Measurements from ENCODE around the gene ADAD2. TPM values are rescaled to one million over a fixed set of nuclear protein-coding genes. Genes with fewer than 3 reads are reported as not detected.

ADAD2 gene
- total RNA-seq, 2 donors from 2014 or later = not detected

GRCh38 chr16:84220851-84221250, 29.9 kb downstream of the ADAD2 start:
- WGBS, 2 experiments (ENCODE audit: insufficient coverage in 1 of 2, insufficient read length in 1 of 2) = 81 to 100% methylated on average over 1 of the region's 1 CpG
- H3K27ac Mint-ChIP-seq = no peak overlapping the region
- Histone ChIP-seq H3K27me3 (ENCODE audit: control insufficient read depth, insufficient read depth, low read length, poor library complexity, severe bottlenecking) (no peaks in the 10 kb centered on the region), H3K9ac (ENCODE audit: extremely low read depth, low read length, poor library complexity, severe bottlenecking) (no peak overlapping the region), H3K4me3 (ENCODE audit: low read length) (no peak overlapping the region), H3K9me3 (ENCODE audit: control insufficient read depth, low read length) (no peaks in the 10 kb centered on the region), H3K36me3 (ENCODE audit: control insufficient read depth, insufficient read depth, low read length) (no peaks in the 10 kb centered on the region), H3K4me1 (ENCODE audit: control insufficient read depth, insufficient read depth, low read length) (no peaks in the 10 kb centered on the region), H3K27ac (ENCODE audit: low read depth, low read length) (no peak overlapping the region)
- no peaks in the 10 kb centered on the region for H3K36me3 Mint-ChIP-seq (ENCODE audit: low read depth)
- no peak for TF ChIP-seq CTCF (conservative IDR thresholded peaks at IDR 0.05)
- H3K27me3 Mint-ChIP-seq (ENCODE audit: insufficient read depth) = no peaks in the 10 kb centered on the region
- peaks cover 16% of the 10 kb centered on the region for H3K4me1 Mint-ChIP-seq
- no peak overlapping the region for H3K4me3 Mint-ChIP-seq
- no peak for DNase-seq
- no peaks in the 10 kb centered on the region for H3K9me3 Mint-ChIP-seq

GRCh38 chr16:84223456-84223855, 32.5 kb downstream of the ADAD2 start:
- H3K9ac ChIP-seq (ENCODE audit: extremely low read depth, low read length, poor library complexity, severe bottlenecking) = no peak overlapping the region
- DNase-seq = no peak
- H3K9me3 Mint-ChIP-seq = no peaks in the 10 kb centered on the region
- no peak overlapping the region for H3K4me3 ChIP-seq (ENCODE audit: low read length)
- H3K4me1 Mint-ChIP-seq = peaks cover 10% of the 10 kb centered on the region
- H3K9me3 ChIP-seq (ENCODE audit: control insufficient read depth, low read length) = no peaks in the 10 kb centered on the region
- H3K36me3 ChIP-seq (ENCODE audit: control insufficient read depth, insufficient read depth, low read length) = no peaks in the 10 kb centered on the region
- 84 to 87% methylated on average over 3 to 4 of the region's 4 CpGs for WGBS, 2 experiments (ENCODE audit: insufficient coverage in 1 of 2, insufficient read length in 1 of 2)
- H3K27ac Mint-ChIP-seq = no peak overlapping the region
- H3K27me3 ChIP-seq (ENCODE audit: control insufficient read depth, insufficient read depth, low read length, poor library complexity, severe bottlenecking) = no peaks in the 10 kb centered on the region
- H3K4me1 ChIP-seq (ENCODE audit: control insufficient read depth, insufficient read depth, low read length) = no peaks in the 10 kb centered on the region
- TF ChIP-seq CTCF (conservative IDR thresholded peaks at IDR 0.05) = no peak
- no peaks in the 10 kb centered on the region for H3K36me3 Mint-ChIP-seq (ENCODE audit: low read depth)
- H3K27me3 Mint-ChIP-seq (ENCODE audit: insufficient read depth) = no peaks in the 10 kb centered on the region
- no peak overlapping the region for H3K4me3 Mint-ChIP-seq
- no peak overlapping the region for H3K27ac ChIP-seq (ENCODE audit: low read depth, low read length)

- Mint-ChIP-seq H3K27me3 (ENCODE audit: insufficient read depth) (no peaks in the 10 kb centered on the region), H3K9me3 (no peaks in the 10 kb centered on the region), H3K27ac (no peak overlapping the region), H3K4me3 (no peak overlapping the region), H3K4me1 (peaks cover 2% of the 10 kb centered on the region), H3K36me3 (ENCODE audit: low read depth) (no peaks in the 10 kb centered on the region)
- Histone ChIP-seq H3K9ac (ENCODE audit: extremely low read depth, low read length, poor library complexity, severe bottlenecking) (no peak overlapping the region), H3K9me3 (ENCODE audit: control insufficient read depth, low read length) (no peaks in the 10 kb centered on the region), H3K27ac (ENCODE audit: low read depth, low read length) (no peak overlapping the region), H3K36me3 (ENCODE audit: control insufficient read depth, insufficient read depth, low read length) (no peaks in the 10 kb centered on the region), H3K4me3 (ENCODE audit: low read length) (no peak overlapping the region), H3K27me3 (ENCODE audit: control insufficient read depth, insufficient read depth, low read length, poor library complexity, severe bottlenecking) (no peaks in the 10 kb centered on the region), H3K4me1 (ENCODE audit: control insufficient read depth, insufficient read depth, low read length) (no peaks in the 10 kb centered on the region)
- WGBS, 2 experiments (ENCODE audit: insufficient coverage in 1 of 2, insufficient read length in 1 of 2) = 94 to 98% methylated on average over 3 of the region's 3 CpGs
- DNase-seq = no peak
- TF ChIP-seq CTCF (conservative IDR thresholded peaks at IDR 0.05) = no peak
These were observed 33.6 kb downstream of the ADAD2 start for GRCh38 chr16:84224554-84224953.

Data from endodermal cell (in vitro differentiated cells).